GM12864 (cell line): Measurements from ENCODE around the gene SMC1B.

Experiments
- DNase-seq: peaks from one replicate; pipeline ENCODE4 v3.0.0-alpha.2; 2011; ENCODE audit warnings: low read depth
- H3K4me3 ChIP-seq: 2 replicates; pipeline ENCODE4 v1.5.1; 2011; ENCODE audit warnings: mild to moderate bottlenecking, low read depth, low read length, control low read depth
- TF ChIP-seq, protein P1 (sequence below): IDR thresholded peaks from 2 replicates; pipeline ENCODE4 v1.5.1; 2011; ENCODE audit warnings: low read depth, mild to moderate bottlenecking, moderate library complexity, low read length, control low read depth, inconsistent platforms; ENCODE audit errors: missing control alignments

The SMC1B gene

DNA sequence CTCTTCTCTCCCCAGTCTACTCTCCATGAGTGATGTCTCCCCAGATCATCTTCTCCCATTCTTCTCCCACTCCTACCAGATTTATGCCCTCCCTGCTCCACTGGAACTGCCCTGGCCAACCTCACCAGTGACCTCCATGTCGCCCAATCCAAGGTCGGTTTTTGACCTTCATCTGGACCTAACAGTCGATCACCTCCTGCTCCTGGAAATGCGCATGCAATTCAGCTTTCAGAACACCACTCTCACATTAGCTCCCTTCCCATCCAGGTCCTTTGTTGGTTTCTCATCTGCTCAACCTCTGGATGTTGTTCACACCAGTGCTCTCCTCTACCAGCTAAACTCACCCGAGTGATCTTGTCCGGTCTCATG lies 5.4 kb upstream of the SMC1B start:
- TF ChIP-seq, protein P1, sequence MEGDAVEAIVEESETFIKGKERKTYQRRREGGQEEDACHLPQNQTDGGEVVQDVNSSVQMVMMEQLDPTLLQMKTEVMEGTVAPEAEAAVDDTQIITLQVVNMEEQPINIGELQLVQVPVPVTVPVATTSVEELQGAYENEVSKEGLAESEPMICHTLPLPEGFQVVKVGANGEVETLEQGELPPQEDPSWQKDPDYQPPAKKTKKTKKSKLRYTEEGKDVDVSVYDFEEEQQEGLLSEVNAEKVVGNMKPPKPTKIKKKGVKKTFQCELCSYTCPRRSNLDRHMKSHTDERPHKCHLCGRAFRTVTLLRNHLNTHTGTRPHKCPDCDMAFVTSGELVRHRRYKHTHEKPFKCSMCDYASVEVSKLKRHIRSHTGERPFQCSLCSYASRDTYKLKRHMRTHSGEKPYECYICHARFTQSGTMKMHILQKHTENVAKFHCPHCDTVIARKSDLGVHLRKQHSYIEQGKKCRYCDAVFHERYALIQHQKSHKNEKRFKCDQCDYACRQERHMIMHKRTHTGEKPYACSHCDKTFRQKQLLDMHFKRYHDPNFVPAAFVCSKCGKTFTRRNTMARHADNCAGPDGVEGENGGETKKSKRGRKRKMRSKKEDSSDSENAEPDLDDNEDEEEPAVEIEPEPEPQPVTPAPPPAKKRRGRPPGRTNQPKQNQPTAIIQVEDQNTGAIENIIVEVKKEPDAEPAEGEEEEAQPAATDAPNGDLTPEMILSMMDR, result no peak
- DNase-seq, result no peak
- H3K4me3 ChIP-seq, result no peak overlapping the region

DNA sequence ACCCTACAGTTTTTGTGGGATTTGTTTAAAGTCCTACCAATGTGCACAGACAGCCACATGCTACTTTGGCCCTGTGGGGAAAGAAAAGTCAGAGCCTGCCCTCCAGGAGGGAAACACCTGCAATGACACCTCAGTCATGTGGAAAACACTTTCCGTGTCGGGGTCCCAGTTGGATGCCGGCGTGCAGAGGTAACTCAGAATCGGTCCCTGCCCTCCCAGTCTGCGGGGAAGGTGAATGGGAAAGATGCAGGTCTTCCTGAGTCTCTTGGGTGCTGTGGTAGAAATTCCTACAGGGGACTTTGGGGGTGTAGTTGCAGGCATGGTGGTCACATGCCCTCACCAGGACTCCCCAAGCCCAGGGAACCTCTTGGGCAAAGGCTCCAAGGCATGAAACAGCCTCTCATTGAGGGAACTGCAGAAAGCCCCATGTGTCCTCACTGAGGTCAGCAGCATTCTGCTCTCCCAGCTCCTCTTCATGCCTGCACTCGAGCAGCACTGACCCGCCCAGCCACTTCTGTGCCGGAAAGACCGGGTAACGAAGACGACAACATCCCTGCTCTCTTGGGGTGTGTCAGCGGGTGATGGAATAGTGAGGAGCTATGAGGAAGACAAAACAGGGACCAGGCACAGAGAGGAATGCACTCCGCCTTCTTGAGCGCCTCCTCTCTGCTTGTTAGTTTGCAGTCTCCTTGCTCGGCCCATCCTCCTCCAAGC lies 4.8 kb upstream of the SMC1B start:
- H3K4me3 ChIP-seq, result no peak overlapping the region
- DNase-seq, result no peak
- TF ChIP-seq, protein P1, result no peak

DNA sequence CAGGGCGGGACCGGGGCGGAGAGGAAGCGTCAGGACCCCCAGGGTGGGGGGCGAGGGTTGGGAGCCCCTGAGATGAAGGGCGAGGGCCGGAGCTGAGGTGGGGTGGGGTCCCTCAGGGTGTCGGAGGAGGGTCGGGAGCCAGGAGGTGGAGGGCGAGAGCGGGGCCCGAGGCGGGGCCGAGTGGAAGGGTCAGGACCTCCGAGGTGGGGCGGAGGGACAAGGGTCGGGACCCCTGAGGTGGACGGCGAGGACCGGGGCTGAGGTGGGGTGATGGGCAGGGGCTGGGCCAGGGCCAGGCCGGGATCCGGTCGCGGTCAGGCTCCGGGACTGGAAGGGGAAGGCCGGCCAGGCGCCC lies 409 bp downstream of the SMC1B start:
- peak overlapping the region; percentile 58 for H3K4me3 ChIP-seq
- no peak for DNase-seq
- TF ChIP-seq, protein P1, result no peak

DNA sequence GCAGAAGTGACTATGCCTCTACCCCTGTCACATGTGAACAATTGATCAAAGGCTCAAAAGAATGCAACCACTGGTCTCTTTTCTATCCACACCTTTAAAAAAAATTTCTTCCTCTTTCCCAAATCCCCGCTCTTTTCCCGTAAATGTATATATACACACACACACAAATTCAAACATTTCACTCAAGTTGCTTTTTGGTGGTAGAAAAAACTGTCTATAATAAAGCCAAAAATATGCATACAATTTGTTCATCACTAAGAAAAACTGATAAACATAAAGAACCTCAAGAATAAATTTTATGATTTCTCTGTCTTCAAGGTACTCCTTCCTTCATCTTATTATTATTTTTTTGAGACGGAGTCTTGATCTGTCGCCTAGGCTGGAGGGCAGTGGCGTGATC lies 5.6 kb downstream of the SMC1B start:
- TF ChIP-seq, protein P1, result no peak
- DNase-seq, result no peak
- H3K4me3 ChIP-seq, result no peak overlapping the region

DNA sequence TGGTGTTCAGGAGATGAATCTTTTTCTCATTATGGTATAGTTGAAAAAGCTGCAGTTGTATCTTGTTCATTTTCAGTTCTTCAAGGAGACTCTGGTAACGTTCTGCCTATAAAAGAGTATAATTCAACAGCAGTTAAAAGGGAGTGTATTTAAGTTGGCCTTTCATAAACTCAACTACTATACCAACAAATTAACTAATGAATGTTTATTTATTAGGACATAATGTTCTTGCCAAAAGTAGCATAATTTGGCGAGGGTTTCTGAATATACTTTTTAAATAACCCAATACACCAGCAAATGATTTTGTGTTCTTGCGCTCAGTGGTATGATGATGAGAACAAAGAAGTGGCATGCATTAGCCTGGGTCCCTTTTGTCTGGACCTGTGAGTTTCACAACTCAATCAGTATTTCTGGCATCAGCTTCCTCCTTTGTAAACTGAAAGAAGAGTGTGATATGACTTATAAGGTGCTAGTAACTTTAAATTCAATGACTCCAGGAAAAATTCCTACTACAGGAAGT lies 10.9 kb downstream of the SMC1B start:
- DNase-seq, result no peak

DNA sequence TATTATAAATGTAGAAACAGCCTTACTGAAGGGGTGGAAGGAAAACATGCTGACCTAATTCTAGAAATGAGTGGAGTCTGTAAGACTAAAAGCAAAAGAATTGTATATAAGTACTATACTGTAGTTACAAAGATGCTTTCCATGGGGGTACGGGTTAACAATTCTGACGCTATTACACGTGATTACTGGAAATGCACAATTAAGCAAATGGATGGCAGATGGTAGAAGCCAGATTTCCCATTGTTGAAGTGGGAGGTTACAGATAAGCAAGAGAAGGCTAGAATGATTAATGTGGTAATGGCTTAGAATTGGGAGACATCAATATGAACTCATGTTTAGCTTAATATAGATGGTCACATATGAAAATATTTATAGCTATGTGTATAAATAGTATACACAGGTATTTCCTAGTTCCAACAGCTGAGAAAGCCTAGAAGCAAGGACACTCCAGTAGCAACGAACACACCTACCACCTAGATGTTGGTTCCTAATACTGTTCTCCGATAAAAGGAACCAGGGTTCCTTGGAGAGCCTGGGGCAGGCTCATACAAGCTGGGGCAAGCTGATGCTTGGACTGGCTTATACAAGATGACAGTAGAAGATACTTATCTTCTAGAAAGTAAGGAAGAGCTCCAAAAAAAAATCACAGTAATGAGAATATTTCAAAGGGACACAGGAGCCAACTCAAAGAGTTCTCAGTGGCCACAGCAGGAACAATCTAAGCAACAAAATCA lies 13.5 kb downstream of the SMC1B start:
- no peak for DNase-seq
- TF ChIP-seq, protein P1, result no peak
- no peak overlapping the region for H3K4me3 ChIP-seq

More for the DNA sequence above, 10.9 kb downstream of the SMC1B start:
- TF ChIP-seq, protein P1, result no peak
- H3K4me3 ChIP-seq, result no peak overlapping the region

DNA sequence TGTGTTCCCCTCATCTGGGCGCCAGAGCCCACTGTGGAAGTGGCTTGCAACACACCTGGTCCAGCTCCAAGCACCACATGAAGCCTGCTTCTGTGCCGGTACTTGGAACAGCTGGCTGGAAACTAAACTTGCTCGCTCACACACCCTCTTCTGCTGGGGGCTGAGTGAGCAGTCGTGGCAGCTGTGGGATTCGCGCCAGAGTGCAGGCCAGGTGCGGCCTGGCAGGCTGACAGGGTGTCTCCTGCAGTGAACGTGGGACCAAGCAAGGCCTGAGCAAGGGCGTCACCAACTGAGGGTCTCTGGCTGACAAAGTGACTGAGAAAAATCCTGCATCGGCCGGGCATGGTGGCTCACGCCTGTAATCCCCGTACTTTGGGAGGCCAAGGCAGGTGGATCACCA lies 15.2 kb downstream of the SMC1B start:
- H3K4me3 ChIP-seq, result no peak overlapping the region
- no peak for DNase-seq
- TF ChIP-seq, protein P1, result no peak
